ENCODE data around the gene GID8.

DNA sequence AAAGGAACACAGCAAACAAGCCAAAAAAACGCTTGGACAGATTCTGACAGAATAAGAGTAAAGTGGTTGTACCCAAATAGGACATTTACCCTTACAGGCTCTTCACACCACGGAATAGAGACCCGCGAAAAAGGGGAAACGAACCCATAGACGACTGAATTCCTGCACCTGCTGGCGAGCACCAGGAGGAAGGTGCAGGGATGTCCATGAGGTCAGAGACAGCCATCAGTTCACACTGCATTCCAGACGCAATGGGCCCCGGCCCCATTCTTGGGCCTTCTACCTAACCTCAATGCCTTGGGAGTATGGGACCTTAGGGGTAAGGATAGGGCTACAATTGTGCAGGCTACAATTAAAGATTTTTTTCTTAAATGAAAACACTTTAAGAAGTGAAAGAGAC is 6.5 kb upstream of the GID8 start:
- TF ChIP-seq, protein P1, sequence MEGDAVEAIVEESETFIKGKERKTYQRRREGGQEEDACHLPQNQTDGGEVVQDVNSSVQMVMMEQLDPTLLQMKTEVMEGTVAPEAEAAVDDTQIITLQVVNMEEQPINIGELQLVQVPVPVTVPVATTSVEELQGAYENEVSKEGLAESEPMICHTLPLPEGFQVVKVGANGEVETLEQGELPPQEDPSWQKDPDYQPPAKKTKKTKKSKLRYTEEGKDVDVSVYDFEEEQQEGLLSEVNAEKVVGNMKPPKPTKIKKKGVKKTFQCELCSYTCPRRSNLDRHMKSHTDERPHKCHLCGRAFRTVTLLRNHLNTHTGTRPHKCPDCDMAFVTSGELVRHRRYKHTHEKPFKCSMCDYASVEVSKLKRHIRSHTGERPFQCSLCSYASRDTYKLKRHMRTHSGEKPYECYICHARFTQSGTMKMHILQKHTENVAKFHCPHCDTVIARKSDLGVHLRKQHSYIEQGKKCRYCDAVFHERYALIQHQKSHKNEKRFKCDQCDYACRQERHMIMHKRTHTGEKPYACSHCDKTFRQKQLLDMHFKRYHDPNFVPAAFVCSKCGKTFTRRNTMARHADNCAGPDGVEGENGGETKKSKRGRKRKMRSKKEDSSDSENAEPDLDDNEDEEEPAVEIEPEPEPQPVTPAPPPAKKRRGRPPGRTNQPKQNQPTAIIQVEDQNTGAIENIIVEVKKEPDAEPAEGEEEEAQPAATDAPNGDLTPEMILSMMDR (IDR thresholded peaks at IDR 0.05): no peak
- TF ChIP-seq POLR2A (IDR thresholded peaks at IDR 0.05): no peak

All from adrenal gland (tissue), 5 donors.